ENCODE results near the gene EIF4G3. TPM values are rescaled to one million over a fixed set of nuclear protein-coding genes. Genes with fewer than 3 reads are reported as not detected.

The EIF4G3 gene
- total and polyA plus RNA-seq, 2 of the 8 experiments (the other 6 are each of a cell fraction or from before 2014, with no cell fraction given): 47.5 to 66.6 TPM

GRCh38 chr1:21192871-21193270 is 16.2 kb upstream of the EIF4G3 start:
- H3K18ac ChIP-seq (ENCODE audit: extremely low read depth, low read length): no peak overlapping the region
- H2BK120ac ChIP-seq (replicated peaks; ENCODE audit: low read depth, low read length): no peak overlapping the region
- FAIRE-seq (no peak), DNase-seq (ENCODE audit: low read depth in 1 of 2, low spot score in 2 of 2) (no peak)
- no peaks in the 10 kb centered on the region for H3K79me2 ChIP-seq (ENCODE audit: control insufficient read depth in 1 of 2, insufficient read depth in 2 of 2, low read length in 2 of 2)
- peaks cover 2 to 3% of the 10 kb centered on the region in 2 experiments for H4K20me1 ChIP-seq (replicated peaks in 1 of 2; ENCODE audit: control insufficient read depth in 1 of 2, insufficient read depth in 2 of 2, low read length in 2 of 2)
- no peak overlapping the region for H2BK12ac ChIP-seq (ENCODE audit: low read depth, low read length)
- H3K14ac ChIP-seq (ENCODE audit: insufficient read length): no peak overlapping the region
- H3K23ac ChIP-seq (ENCODE audit: insufficient read length): no peak overlapping the region
- H3K4me2 ChIP-seq (ENCODE audit: insufficient read depth in 1 of 2, low read depth in 2 of 2, low read length in 2 of 2): no peak overlapping the region
- no peak overlapping the region for H4K5ac ChIP-seq (ENCODE audit: insufficient read length, low read depth, low read length)
- H3K36me3 ChIP-seq (ENCODE audit: control insufficient read depth in 2 of 4, insufficient read depth in 4 of 4, low read length in 3 of 4): no peaks in the 10 kb centered on the region
- H3K4ac ChIP-seq (replicated peaks; ENCODE audit: insufficient read length, low read depth, low read length): no peak overlapping the region
- H3K27ac ChIP-seq (ENCODE audit: low read depth, low read length): no peak overlapping the region
- H4K8ac ChIP-seq (ENCODE audit: extremely low read depth, insufficient read depth, low read length): no peak overlapping the region
- 78% methylated on average over 4 of the region's 4 CpGs; no CpG with 5 or more reads in 1 of the 2 experiments for WGBS, 2 experiments (ENCODE audit: extremely low coverage in 1 of 2, insufficient coverage in 1 of 2, insufficient read length in 1 of 2, insufficient replicate concordance in 2 of 2, low coverage in 1 of 2, low lambda C conversion rate in 2 of 2, missing lambda C conversion rate in 1 of 2)
- peaks cover 47 to 72% (median 64%) of the 10 kb centered on the region in 4 experiments for H3K27me3 ChIP-seq (replicated peaks in 1 of 4; ENCODE audit: control insufficient read depth in 3 of 4, extremely low read depth in 1 of 4, insufficient read depth in 3 of 4, low read length in 3 of 4)
- no peaks in the 10 kb centered on the region for H3K79me1 ChIP-seq (ENCODE audit: low read depth, low read length)
- H3K23me2 ChIP-seq (ENCODE audit: low read depth, low read length): no peaks in the 10 kb centered on the region
- H2BK20ac ChIP-seq (ENCODE audit: low read length): no peak overlapping the region
- TF ChIP-seq TBP (IDR thresholded peaks at IDR 0.05; ENCODE audit: low read depth, low read length): no peak
- no peak for TF ChIP-seq PHF8 (conservative IDR thresholded peaks at IDR 0.05; ENCODE audit: low read depth, low read length)
- TF ChIP-seq POLR2A (IDR thresholded peaks at IDR 0.05; ENCODE audit: control extremely low read depth in 1 of 2, low read depth in 2 of 2, low read length in 2 of 2): no peak
- no peak for TF ChIP-seq ZNF274 (IDR thresholded peaks at IDR 0.05; ENCODE audit: borderline replicate concordance, extremely low read depth, low read length)
- no peak for TF ChIP-seq RAD21 (IDR thresholded peaks at IDR 0.05 in 1 of 2, conservative IDR thresholded peaks at IDR 0.05 in 1 of 2; ENCODE audit: low read depth in 2 of 2, low read length in 2 of 2)
- no peak for TF ChIP-seq TAF1 (IDR thresholded peaks at IDR 0.05; ENCODE audit: low read depth, low read length)
- no peak for TF ChIP-seq TAF7 (optimal IDR thresholded peaks at IDR 0.05; ENCODE audit: borderline replicate concordance, low read depth, low read length)
- no peak for TF ChIP-seq CREB1 (IDR thresholded peaks at IDR 0.05)
- TF ChIP-seq USF2 (IDR thresholded peaks at IDR 0.05; ENCODE audit: low read length): no peak
- no peak for TF ChIP-seq CHD1 (IDR thresholded peaks at IDR 0.05; ENCODE audit: low read depth, low read length)
- TF ChIP-seq POLR2AphosphoS5 (IDR thresholded peaks at IDR 0.05; ENCODE audit: low read depth, low read length): no peak
- no peak overlapping the region for H3K9ac ChIP-seq (replicated peaks in 1 of 4; ENCODE audit: extremely low read depth in 1 of 4, low read depth in 3 of 4, low read length in 3 of 4)
- ChIA-PET POLR2A (ENCODE audit: partially characterized antibody) (no interaction called here), CTCF (ENCODE audit: partially characterized antibody) (interaction anchor here (1.4 to 1.8 kb wide), 3 partner anchors 9 to 14 kb away, joined by 4 to 6 read pairs (median 4); no protein-coding TSS in a partner anchor)
- no peaks in the 10 kb centered on the region for H3K9me3 ChIP-seq (ENCODE audit: insufficient read depth in 2 of 2, low read depth in 1 of 2, low read length in 1 of 2)
- no peak overlapping the region for H3K4me3 ChIP-seq (ENCODE audit: extremely low read depth in 1 of 4, insufficient read depth in 2 of 4, low read depth in 3 of 4, low read length in 4 of 4)
- H2AK5ac ChIP-seq (ENCODE audit: low read depth, low read length): no peak overlapping the region
- H3K4me1 ChIP-seq (replicated peaks in 1 of 4; ENCODE audit: control insufficient read depth in 3 of 4, insufficient read depth in 4 of 4, low read length in 3 of 4): no peaks in the 10 kb centered on the region
- H4K91ac ChIP-seq (replicated peaks; ENCODE audit: insufficient read length, low read length): no peak overlapping the region
- H2BK15ac ChIP-seq (ENCODE audit: low read length): no peak overlapping the region
- H3K56ac ChIP-seq (replicated peaks; ENCODE audit: insufficient read length, low read depth, low read length): no peak overlapping the region
- no peak overlapping the region for H2BK5ac ChIP-seq (ENCODE audit: low read depth, low read length)
- no peak overlapping the region for H2AFZ ChIP-seq (ENCODE audit: low read length)
